GM15510 (cell line): ENCODE measurements around the gene RAB40C.

ENCODE experiments used
- POLR2A ChIP-seq: IDR thresholded peaks from 3 replicates; pipeline ENCODE4 v1.6.1; 2011; ENCODE audit warnings: borderline replicate concordance; ENCODE audit not compliant: insufficient read length; ENCODE audit errors: extremely low read depth

RAB40C gene

GRCh38 chr16:577796-578195 lies 12.1 kb upstream of the RAB40C start:
- TF ChIP-seq POLR2A: no peak

- no peak for TF ChIP-seq POLR2A
Measured at GRCh38 chr16:578232-578869, 11.5 kb upstream of the RAB40C start.

- no peak for TF ChIP-seq POLR2A
Measured at GRCh38 chr16:578870-579405, 10.9 kb upstream of the RAB40C start.

- TF ChIP-seq POLR2A: no peak
Measured at GRCh38 chr16:580141-580945, 9.5 kb upstream of the RAB40C start.

- no peak for TF ChIP-seq POLR2A
Measured at GRCh38 chr16:580946-581498, 8.8 kb upstream of the RAB40C start.

GRCh38 chr16:582218-582613 lies 7.7 kb upstream of the RAB40C start:
- no peak for TF ChIP-seq POLR2A

- no peak for TF ChIP-seq POLR2A
Measured at GRCh38 chr16:582614-583331, 7.1 kb upstream of the RAB40C start.

- TF ChIP-seq POLR2A: no peak
Measured at GRCh38 chr16:583470-583814, 6.4 kb upstream of the RAB40C start.

GRCh38 chr16:583815-584591 lies 5.9 kb upstream of the RAB40C start:
- TF ChIP-seq POLR2A: no peak

- TF ChIP-seq POLR2A: no peak
Measured at GRCh38 chr16:585351-585750, 4.5 kb upstream of the RAB40C start.

GRCh38 chr16:586047-586644 lies 3.7 kb upstream of the RAB40C start:
- TF ChIP-seq POLR2A: no peak

GRCh38 chr16:586645-587590 lies 2.9 kb upstream of the RAB40C start:
- no peak for TF ChIP-seq POLR2A

- TF ChIP-seq POLR2A: no peak
Measured at GRCh38 chr16:588639-588888, 1.3 kb upstream of the RAB40C start.

- TF ChIP-seq POLR2A: peak; percentile 92
Measured at GRCh38 chr16:588889-589657, 793 bp upstream of the RAB40C start.
